GM12864 (cell line): ENCODE results near the gene CACNA1C.

ENCODE experiments used
- DNase-seq: peaks from one replicate; pipeline ENCODE4 v3.0.0-alpha.2; 2011; ENCODE audit warnings: low read depth
- H3K4me3 ChIP-seq: 2 replicates; pipeline ENCODE4 v1.5.1; 2011; ENCODE audit warnings: mild to moderate bottlenecking, low read depth, low read length, control low read depth
- TF ChIP-seq, protein P1 (sequence below): IDR thresholded peaks from 2 replicates; pipeline ENCODE4 v1.5.1; 2011; ENCODE audit warnings: low read depth, mild to moderate bottlenecking, moderate library complexity, low read length, control low read depth, inconsistent platforms; ENCODE audit errors: missing control alignments

CACNA1C gene

DNA sequence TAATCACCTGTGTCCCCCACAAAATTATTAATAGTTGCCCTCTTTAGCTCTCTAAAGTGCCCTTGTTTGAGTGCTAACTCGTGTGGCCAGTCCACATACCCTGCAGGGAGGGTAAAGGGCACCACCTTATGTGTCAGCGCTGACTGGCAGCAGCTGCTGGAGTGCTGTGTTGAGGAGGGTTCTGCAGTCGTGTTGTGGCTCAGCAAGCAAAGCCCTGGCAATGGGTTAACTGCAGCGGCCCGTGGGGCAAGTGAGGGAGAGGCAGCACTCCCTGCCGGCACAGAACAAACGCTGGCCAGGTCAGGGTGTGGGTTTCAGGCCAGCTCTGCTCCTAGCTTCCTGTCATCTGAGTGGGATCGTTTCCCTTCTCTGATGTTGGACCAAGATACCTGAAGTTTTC, 369.8 kb downstream of the CACNA1C start:
- no peak for DNase-seq
- TF ChIP-seq, protein P1, sequence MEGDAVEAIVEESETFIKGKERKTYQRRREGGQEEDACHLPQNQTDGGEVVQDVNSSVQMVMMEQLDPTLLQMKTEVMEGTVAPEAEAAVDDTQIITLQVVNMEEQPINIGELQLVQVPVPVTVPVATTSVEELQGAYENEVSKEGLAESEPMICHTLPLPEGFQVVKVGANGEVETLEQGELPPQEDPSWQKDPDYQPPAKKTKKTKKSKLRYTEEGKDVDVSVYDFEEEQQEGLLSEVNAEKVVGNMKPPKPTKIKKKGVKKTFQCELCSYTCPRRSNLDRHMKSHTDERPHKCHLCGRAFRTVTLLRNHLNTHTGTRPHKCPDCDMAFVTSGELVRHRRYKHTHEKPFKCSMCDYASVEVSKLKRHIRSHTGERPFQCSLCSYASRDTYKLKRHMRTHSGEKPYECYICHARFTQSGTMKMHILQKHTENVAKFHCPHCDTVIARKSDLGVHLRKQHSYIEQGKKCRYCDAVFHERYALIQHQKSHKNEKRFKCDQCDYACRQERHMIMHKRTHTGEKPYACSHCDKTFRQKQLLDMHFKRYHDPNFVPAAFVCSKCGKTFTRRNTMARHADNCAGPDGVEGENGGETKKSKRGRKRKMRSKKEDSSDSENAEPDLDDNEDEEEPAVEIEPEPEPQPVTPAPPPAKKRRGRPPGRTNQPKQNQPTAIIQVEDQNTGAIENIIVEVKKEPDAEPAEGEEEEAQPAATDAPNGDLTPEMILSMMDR = no peak
- no peak overlapping the region for H3K4me3 ChIP-seq

DNA sequence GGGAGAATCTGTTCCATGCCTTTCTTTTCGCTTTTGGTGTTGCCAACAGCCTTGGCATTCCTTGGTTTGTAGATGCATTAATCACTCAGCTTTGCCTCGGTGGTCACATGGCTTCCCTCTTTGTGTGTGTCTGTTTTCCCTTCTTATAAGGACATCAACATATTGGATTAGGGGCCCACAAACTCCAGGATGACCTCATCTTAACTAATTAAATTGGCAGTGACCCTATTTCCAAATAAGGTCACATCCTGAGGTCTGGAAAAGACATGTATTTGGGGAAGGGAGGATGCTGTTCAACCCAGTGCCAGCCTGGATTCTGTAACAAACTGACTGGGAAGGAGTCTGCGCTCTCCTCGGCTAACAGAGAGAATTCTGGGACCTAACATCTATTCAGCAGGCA, 376.2 kb downstream of the CACNA1C start:
- DNase-seq = no peak
- TF ChIP-seq, protein P1 = no peak
- no peak overlapping the region for H3K4me3 ChIP-seq

DNA sequence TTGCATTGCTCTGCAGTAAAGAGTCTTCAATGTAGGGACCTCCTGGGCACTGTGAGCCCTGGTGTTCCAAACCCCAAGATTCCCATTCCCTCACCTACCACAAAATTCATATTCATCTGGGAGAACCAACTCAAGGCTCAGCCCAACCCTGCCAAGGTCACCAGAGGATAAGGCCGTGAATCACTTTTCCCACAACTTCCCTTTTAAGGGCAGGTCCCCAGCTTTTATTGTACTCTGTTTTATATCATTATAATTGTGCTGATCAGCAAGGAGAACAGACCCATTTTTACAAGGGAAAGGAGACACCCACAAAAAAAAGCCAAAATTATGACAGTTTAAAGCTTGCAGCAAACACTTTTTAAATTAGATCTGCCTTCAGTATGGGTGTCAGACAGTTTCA, 379.0 kb downstream of the CACNA1C start:
- TF ChIP-seq, protein P1 = no peak
- no peak overlapping the region for H3K4me3 ChIP-seq
- DNase-seq = no peak

DNA sequence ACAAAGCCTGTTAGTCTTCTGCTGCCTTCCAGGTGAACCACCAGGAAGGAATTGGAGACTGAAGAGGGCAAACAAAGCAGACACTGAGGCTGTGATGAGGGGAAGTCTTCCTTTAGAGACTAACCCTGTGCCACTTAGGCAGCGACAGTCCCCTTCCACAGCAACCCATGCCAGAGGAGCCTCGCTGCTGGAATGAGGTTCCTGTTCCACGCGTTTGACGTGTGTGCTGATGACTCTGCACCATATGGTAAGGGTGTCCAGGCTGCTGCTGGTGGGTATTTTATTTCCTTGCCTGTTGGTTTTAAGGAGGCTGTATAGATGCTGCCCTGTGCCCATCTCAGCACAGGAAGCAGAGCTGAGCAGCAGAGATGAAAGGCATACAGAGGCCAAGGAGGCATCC, 380.1 kb downstream of the CACNA1C start:
- no peak for DNase-seq
- no peak overlapping the region for H3K4me3 ChIP-seq
- TF ChIP-seq, protein P1 = no peak

DNA sequence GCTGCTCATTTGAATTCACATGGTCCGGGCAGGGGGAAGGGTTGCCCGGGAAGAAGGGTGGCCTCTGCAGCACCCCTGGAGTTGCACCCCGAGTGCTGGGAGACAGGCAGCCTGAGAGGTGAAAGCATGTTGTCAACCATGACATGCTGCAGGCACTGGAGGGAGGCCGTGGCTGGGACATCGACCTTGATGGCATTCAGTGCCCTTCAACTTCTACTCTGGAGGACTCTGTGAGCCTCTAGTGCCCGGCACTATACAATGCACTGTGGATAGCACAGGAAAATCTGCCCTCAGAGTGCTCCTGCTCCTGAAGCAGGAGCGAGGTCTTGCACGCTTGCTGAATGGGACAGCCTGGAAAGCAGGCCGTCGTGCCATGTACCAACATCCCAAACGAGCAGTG, 382.7 kb downstream of the CACNA1C start:
- DNase-seq = no peak
- no peak overlapping the region for H3K4me3 ChIP-seq
- TF ChIP-seq, protein P1 = no peak

DNA sequence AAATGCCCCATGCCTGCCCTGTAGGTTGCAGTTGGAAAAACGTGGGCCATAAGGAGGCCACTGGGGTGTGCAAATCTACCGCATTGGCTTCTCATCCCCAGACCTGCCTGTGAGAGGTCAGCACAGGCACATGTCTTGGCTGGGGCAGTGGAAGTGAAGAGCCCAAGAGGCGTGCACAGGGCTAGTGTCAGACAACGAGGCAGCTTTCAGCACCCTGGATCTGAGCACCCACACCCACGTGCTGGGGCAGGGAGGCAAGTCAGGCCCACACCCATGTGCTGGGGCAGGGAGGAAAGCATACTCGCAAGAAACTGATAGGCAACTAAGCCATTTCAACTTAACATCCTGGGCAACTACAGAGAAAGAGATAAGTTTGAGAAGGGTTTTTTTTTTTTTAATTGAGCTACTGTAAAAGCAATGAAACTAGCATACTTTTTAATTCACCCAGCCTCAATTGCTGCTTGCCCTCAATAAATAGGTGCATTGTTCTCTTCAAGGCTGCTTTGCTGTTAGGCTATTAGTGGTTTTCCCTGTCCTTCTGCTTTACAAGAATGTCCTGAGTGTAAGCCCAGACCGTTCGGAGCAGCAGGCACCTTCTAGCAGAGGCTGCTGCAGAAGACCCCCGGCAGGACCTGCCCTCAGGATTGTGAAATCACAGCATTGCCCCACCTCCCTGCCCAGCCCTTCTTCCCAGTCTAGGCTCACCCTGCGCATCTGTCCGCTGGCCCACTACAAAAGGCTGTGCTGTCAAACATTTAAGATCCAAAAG, 386.7 kb downstream of the CACNA1C start:
- DNase-seq = no peak
- no peak overlapping the region for H3K4me3 ChIP-seq
- TF ChIP-seq, protein P1 = no peak

DNA sequence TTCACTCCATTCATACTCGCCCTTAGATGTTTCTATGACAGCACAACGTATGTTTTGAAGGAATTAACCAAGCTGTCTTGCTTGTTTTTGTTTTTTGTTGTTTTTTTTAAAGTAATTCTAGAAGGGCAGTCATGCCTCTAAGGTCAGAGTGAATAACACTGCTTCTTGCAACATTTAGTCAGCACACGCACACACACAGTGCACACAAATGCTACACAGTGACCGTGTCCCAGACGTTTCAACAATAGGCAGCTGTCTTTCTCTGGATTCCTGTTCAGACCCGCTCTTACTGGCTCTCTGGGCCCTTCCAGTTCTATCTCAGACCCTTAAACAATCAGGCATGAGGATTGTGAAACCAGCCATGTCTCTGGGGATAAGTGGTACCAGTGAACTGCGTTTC, 391.0 kb downstream of the CACNA1C start:
- TF ChIP-seq, protein P1 = no peak
- no peak for DNase-seq
- no peak overlapping the region for H3K4me3 ChIP-seq
